Suprapubic skin (tissue), 4 donors: ENCODE measurements around the gene SLC2A13.

Experiments
- POLR2A ChIP-seq, 2 donors: fragments of 450-650 bp; IDR thresholded peaks; one replicate each; pipeline ENCODE4 v1.6.1; 2017; ENCODE audit warnings: antibody characterized with exemption in 2 of 2, mild to moderate bottlenecking in 2 of 2, moderate library complexity in 2 of 2
- POLR2AphosphoS5 ChIP-seq, 3 donors: sonication (generic); formaldehyde crosslinking; IDR thresholded peaks; one replicate each; pipeline ENCODE4 v1.6.1; 2017; ENCODE audit warnings: antibody characterized with exemption in 3 of 3
- TF ChIP-seq, protein P1 (sequence below), 2 donors: fragments of 200-600 bp in 1 of 2; fragments of 450-650 bp in 1 of 2; sonication (generic) in 1 of 2; IDR thresholded peaks; one replicate each; pipeline ENCODE4 v1.5.1; 2016 to 2019; ENCODE audit warnings: antibody characterized with exemption in 2 of 2, mild to moderate bottlenecking in 1 of 2, moderate library complexity in 1 of 2

DNA sequence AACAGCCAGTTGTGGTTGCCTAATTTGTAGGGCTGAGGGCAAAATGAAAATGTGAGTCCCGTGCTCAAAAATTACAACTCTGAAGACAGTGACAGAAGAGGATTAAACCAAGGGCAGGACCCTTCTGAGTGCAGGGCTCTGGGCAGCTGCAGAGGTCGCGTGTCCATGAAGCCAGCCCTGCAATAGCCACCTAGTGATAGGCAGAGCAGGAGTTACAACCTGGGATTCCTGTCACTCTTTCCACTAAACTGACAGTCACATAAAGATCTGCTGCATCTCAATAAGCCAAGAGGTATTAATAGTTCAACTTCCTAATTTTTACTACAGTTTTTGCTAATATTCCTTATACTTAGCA is 94.1 kb downstream of the SLC2A13 start:
- TF ChIP-seq, protein P1, sequence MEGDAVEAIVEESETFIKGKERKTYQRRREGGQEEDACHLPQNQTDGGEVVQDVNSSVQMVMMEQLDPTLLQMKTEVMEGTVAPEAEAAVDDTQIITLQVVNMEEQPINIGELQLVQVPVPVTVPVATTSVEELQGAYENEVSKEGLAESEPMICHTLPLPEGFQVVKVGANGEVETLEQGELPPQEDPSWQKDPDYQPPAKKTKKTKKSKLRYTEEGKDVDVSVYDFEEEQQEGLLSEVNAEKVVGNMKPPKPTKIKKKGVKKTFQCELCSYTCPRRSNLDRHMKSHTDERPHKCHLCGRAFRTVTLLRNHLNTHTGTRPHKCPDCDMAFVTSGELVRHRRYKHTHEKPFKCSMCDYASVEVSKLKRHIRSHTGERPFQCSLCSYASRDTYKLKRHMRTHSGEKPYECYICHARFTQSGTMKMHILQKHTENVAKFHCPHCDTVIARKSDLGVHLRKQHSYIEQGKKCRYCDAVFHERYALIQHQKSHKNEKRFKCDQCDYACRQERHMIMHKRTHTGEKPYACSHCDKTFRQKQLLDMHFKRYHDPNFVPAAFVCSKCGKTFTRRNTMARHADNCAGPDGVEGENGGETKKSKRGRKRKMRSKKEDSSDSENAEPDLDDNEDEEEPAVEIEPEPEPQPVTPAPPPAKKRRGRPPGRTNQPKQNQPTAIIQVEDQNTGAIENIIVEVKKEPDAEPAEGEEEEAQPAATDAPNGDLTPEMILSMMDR (IDR thresholded peaks at IDR 0.05) = no peak
- no peak for TF ChIP-seq POLR2A (IDR thresholded peaks at IDR 0.05)
- no peak for TF ChIP-seq POLR2AphosphoS5 (IDR thresholded peaks at IDR 0.05)
